ENCODE results near the gene DHRS11.

The DHRS11 gene, protein sequence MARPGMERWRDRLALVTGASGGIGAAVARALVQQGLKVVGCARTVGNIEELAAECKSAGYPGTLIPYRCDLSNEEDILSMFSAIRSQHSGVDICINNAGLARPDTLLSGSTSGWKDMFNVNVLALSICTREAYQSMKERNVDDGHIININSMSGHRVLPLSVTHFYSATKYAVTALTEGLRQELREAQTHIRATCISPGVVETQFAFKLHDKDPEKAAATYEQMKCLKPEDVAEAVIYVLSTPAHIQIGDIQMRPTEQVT

DNA sequence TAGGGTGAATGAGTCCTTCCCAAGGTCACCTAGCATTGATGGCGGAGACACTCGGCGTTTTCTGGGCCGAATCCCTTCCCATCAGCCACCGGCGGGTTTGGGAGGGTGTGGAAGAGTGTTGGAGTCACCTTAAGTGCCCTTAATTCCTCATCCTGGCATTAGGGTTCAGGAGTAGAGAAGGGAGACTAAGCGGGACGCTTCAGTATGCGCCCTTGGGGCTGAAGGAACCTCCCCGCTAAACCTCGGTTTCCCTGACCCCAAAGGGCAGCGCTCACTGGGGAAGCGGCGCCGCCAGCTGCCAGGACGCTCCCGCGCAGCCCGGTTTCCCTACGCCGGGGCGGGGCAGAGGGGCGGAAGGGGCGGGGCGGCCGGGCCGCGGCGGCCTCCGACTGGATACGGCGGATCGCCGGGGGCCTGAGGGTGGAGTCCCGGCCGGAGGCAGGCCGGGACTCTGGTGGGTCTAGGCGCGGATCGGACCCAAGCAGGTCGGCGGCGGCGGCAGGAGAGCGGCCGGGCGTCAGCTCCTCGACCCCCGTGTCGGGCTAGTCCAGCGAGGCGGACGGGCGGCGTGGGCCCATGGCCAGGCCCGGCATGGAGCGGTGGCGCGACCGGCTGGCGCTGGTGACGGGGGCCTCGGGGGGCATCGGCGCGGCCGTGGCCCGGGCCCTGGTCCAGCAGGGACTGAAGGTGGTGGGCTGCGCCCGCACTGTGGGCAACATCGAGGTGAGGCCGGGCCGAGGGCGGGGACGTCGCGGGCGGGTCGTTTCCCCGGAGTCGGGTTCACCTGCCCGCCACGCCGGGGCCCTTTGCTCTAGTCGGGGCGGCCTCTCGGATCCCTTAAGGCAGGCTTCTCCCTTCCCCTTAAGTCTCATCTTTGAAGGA, at the start of gene DHRS11:
DHRS11 (plus strand) TSS at position 446 of the 882 bp plus-strand sequence; CDS start at position 577, 131 bp downstream.
- peak; percentile 37 to 62 for DNase-seq

DNA sequence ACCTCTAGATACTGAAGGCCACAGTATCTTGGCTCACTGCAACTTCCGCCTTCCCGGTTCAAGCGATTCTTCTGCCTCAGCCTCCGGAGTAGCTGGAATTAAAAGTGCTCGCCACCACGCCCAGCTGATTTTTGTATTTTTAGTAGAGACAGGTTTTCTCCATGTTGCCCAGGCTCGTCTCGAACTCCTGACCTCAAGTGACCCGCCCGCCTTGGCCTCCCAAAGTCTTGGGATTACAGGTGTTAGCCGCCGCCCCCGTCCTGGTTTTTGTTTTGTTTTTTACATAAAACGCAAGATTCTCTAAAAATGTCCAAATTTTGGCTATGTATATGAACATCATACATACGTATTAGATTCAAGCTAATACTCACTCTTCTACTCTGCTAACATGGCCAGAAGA, 48.9 kb upstream of the DHRS11 start:
- no peak for DNase-seq

DNA sequence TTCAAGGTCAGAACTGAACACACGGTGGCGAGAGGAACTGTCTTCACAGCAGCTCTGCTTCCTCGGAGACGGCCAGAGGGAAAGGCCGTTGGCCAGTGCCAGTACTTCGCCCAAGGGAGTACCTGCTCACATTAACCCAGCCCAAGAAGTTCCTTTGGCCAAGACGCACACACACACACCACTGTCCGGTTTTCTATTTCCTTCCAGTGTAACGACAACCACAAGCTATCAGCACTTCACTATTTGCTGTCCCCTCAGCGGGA, 47.7 kb upstream of the DHRS11 start:
- no peak for DNase-seq

DNA sequence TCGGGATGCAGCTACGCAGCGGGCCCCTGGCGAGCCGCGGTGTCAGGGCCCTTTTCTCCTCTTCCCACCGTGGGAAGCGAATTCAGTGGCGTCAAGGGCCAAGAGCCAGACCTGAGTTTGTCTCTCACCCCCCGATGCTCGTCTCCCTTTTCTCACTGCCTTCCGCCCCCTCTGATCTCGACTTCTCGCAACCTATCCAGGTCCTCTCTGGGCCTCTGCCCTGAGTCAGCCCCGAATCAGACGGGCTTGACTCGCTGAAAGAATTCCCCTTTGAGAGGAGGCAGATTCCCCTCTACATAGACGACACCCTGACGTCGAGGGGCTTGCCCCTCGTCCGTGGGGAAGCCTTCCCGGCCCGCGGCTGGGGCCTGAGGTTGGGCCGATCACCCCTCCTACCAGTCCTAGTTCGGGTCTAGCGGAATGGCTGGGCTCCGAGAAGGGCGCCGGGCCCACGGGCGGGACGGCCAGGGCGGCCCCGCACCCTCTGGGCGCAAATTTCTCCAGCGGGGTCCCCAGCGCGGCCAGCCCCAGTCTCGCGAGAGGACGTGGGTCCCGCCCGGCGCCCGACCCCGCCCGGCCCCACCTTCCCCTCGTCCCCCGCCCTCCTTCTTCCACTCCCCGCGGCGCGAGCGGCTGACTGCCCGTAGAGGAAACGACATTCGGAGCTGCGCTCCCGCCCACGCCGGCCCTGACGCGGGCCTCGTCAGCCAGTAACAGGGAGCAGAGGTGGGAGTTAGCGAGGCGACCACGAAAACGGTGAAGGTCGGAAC, 47.2 kb upstream of the DHRS11 start, which contains the start of gene GGNBP2:
GGNBP2 (plus strand) TSS at position 613 of the 770 bp plus-strand sequence. CDS start 806 bp downstream, outside the sequence.
- DNase-seq: peak; percentile 59 to 84

DNA sequence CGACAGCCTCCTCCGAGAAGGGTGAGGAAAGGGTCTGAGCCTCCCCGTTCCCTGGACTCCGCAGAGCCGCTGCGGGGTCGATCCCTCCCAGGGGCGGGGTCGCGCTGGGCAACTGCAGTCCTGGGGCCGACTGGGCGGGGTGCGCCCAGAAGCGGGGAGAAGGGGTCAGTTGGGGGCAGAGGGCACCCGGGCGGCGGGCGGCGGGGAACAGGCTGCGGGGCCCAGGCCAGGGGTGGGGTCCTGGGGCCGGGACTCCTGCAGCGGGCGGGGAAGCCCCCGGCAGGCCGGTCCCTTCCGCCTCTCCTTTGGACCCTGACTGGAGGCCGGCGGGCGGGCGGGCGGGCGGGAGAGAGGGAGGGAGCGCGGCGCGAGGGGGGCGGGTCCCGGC, 46.6 kb upstream of the DHRS11 start:
- no peak for DNase-seq

DNA sequence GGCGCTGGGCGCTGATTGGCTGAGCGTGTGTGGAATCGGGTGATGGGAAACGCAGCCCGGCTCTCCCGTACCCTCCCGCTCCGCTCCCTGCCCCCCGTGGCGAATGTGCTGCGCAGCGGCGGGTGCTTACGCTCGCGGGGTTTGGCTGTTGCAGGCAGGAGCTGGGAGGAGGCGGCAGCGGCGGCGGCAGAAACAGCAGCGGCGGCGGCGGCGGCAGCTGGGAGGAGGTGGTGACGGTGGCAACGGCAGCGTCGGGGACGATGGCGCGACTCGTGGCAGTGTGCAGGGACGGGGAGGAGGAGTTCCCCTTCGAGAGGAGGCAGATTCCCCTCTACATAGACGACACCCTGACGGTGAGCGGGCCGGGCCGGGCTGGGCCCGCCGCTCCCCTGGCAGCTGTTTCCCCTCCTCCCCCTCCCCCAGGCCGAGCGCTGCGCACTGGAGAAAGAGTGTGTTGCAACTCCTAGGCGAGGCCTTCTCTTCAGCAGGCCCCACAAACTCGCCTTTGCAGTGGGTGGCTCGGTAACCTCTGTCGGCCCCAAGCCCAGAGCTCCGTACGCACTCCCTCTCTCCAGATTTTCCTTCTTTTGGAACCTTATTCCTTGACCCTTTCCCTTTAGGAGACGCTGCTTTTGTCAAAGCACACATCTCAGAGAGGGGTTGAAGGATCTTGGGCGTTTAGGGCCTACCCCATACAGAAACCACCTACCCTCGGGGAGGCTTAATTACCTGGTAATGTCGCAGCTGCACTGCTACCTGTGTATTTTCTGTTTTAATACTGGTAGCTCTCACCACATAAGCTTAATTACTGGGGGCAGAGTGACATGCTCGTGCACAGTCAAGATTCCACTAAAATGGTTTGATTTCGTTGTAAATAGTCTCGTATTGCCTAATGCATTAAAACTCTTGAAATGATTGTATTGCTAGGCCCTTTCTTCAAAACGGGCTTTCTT, 45.9 kb upstream of the DHRS11 start:
- DNase-seq: peak; percentile 89 to 92

DNA sequence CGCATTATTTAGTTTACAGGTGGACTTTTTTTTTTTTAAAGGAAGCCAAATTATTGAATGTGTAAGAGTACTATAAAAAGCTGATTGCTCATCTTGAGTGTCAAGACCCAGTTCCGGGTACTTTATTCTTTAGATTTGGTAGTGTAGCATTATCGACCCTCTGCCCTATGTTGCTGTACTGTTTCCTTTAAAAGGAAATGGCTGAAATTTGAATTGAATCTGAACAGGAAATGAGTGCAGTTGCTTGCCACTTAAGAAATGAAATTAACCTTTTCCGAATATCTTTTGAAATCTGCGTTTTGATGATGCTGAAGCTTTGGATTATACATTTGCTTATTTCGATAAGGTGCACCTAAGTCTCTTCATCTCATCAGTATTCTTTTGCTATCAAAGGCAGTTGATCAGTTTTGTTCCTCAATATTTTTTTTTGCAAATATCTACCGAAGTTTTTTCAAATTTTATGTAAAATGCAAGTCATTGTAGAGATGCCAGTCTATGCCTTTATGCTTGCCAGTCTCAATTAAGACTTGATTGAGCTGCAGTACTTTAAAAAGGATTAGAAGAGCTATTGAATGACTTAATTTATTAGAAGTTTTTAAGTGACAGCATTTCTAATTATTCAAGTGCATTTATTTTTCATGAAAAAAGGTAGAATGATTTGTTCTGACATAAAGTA, 45.1 kb upstream of the DHRS11 start:
- no peak for DNase-seq

DNA sequence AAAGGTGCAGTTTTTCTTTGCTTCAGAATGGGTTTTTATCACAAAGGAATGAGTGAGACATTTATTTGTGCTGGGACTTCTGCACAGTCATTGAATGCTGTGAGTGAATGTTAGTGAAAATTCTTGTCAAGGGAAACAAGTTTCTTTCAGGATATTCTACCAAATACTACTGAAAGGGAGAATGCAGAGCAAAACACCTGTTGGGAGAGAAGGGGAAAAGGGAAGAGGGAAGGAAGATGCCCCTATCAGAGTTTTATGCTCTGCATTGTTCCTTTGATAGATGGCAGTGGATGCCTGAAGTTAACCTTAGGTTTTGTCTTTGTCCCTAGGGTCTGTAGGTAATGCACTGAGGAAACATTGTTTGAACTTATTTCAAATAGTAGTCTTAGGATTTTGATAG, 43.9 kb upstream of the DHRS11 start:
- DNase-seq: no peak

DNA sequence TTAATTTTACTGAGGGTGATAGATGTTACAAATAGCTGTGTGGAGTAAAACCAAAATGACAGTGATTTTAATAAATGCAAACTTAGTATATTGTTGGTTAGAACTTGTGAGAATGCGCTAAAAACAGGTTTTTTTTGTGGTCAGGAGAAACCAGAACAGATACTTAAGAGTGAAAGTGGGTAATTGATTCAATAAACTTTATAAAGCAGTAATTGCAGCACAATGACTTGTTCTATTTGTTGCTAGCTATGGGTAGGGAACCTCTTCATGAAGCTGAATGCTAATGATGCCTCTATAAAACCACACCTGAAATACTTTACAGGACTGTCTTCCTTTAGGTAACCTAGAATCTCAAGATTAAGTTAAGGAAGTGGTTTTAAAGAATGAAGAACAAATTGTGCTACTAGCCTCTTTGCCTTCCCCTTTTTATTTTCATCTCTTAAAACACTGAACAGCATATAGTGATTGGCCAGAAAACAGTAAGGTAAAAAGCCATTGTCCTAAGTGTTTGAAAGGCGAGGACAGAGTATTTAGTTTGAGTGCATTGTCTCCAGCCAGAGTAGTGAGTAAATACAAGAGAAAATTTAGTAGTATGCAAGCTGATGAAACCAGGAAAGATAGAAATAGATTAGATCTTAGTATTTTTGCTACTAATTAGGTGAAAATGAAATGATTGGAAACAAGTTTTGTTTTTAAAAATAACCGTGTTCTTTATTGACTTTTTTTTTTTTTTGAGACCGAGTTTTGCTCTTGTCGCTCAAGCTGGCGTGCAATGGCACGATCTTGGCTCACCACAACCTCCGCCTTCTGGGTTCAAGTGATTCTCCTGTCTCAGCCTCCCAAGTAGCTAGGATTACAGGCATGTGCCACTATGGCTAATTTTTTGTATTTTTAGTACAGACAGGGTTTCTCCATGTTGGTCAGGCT, 40.9 kb upstream of the DHRS11 start:
- no peak for DNase-seq

DNA sequence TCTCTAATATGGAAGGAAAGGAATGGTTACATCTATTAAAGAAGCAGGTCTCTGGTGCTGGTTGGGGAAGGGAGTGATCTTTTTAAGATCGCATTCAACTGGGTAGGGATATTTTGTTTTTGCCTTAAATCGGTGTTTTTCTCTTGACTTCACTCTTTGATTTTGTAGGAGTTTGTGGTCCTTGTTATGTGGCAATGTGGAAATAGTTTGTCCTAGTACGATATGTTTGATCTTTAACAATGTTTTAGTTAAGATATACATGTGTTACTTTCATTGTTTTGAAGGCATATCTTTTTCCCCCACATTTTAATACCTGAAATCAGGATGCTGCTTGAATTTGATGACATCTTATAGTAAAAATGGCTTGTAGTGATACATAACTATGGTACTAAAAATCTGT, 38.2 kb upstream of the DHRS11 start:
- DNase-seq: no peak

DNA sequence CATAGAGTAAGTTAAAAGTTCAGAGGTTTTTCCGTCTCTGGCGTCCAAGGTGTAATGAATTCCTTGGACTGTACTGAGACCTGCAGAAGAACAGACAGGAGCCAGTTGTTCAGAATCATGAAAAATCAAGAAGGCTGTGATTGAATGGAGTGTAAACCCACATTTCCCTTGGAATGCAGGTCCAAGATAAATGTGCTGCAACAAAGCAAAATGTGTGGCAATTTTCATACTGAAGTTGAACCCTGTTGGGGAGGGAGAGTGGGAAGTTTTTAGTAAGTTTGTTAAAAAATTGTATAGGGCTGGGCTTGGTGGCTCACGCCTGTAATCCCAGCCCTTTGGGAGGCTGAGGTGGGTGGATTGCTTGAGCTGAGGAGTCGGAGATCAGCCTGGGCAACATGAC, 25.6 kb upstream of the DHRS11 start:
- no peak for DNase-seq

DNA sequence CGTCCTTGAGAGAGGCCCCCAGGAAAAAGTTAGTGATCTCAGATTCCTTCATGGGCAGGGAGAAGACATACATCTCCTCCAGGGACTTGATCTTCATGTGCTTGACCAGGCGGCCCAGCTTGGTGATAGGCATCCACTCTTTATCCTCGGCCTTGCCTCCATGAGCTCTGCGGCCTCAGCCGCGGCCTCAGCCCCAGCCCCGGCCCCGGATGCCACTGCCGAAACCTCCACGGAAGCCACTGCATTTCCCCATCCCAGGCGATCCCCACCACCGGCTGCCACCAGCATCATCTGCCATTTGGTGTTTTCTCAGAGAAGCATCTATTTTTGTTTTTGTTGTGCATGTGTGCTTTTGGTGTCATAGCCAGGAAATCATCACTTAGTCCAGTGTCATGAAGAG, 16.7 kb upstream of the DHRS11 start:
- DNase-seq: no peak

DNA sequence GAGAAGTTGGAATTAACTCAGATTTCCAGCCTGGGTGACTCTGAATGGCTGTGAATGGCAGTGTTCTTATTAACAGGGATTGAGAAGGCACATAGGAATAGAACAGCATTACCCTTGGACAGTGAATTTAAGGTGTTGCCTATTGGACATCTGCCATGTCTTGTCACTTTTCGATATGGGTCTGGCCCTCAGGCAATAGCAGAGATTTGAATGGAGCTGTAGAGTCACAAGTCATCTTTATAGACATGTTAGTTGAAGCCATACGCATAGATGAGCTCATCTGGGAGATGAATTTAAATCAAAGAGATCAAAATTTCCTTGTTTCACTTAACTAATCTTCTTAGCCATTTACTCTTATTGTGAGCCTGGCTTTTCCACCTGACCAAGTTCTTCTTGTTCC, 14.9 kb upstream of the DHRS11 start:
- DNase-seq: no peak

DNA sequence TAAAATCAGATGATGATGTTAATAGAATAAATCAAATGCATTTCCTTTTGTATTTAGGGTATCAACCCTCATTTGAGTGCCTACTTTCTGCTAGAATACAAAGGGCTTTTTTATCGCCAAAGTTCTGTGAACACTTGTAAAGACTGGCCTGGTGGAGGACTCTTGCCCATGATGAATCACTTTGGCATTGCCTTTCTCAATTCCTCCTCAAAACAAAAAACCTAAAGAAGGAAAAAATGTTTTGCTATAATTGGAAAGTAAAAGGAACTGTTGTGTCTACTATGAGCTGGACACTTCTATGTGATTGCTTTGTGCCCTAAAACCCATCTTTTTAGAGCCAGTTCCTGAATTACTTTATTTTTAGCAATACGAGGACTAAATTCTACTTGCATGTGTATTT, 13.0 kb upstream of the DHRS11 start:
- DNase-seq: no peak

DNA sequence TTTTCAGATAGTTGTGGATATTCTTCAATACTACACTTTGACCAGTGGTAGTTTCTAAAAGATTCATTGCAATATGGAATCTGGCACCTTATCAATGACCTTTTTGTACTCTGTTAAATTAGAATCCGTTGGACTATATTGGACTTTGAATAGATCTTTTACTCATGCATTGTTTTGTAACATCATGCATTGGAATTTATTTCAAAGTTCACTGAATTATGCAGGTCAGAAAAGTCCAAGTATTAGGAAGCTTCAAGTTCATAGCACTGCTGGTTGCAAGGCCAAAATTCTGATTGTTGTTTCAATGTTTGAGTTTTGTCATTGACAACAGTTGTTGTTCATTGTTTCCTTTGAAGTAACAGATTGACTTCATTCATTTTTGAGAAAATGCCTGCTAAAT, 7.9 kb upstream of the DHRS11 start:
- DNase-seq: no peak

DNA sequence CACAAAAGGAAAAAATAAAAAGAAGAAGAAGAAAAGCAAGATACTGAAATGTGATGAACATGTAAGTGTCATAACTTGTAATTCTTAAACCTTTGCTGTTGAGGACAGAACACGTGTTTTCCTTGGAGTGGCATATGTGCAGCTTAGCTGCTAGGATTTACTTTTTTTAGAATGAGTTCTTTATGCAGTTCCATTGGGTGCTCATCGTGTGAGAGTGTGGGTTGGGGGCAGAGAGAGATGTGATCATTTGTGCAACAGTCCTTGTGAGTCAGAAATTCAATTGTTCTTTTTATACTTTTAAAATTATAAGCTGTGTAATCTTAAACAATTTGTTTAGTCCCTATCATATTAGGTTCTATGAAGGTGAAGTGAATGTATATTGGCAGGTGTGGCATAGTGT, 5.5 kb upstream of the DHRS11 start:
- DNase-seq: no peak

DNA sequence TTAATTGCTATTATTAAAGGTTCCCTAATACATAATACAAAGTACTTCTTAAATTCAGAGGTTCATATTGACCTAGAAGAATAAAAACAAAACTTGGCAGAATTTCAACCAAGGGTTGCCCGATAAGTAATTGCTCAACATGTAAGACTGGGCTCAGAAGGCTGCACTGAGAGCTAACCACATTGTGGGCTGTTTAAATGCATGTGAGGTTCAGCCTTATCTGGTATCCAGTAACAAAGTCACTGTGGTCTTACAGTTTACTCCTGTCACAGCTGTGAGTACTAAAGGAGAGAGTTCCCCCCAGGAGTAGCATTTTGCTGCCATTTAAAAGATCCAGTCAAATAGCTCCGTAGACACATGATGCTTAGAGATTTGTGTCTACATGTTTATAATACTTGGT, 1.6 kb upstream of the DHRS11 start:
- no peak for DNase-seq

DNA sequence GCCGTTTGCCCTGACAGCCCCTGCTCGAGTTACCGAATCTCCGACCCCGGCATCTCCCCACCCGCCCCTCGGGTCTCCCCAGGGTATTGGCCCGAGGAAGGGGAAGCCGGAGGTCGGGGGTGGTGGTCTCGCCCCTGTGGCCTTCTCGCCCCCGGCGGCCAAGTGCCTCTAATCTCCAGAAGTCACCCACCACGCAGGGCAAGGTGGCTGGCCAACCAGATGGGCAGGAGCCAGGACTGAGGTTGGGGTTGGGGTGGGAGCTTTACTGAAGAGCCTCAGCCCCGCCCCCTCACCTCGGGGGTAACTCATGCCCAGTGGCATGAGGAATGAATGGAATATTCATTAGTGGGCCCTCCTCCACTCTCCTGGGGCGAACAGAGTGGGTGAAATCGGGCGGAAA, 637 bp downstream of the DHRS11 start:
- DNase-seq: no peak

DNA sequence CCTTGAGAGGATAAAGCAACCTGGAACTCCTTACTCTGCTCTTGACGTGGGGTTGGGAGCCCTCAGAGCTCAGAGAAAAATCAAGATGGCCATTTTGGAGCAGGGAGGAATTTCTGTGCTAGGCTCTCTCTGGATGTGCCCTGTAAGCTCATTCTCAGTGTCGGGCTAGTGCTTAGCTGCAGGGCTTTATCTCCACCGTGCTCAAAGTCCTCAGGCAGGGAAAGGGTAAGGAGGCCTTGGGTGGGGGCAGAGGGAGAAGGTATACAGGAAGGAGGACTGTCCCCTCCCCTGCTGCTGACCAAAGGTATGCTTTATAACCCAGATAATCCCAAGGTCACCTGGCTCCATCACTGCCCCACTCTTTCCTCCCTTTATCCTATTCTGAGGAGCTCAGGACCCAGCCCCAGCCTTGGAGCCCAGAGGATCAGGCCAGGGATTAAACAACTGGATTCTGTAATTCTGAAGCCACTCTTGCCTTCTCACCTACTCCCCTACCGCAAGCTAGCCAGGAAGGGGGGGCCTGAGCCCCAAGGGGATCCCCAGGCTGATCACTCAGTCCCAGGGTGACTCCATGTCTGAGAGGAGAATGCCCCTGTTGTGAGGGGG, 1.1 kb downstream of the DHRS11 start:
- no peak for DNase-seq

DNA sequence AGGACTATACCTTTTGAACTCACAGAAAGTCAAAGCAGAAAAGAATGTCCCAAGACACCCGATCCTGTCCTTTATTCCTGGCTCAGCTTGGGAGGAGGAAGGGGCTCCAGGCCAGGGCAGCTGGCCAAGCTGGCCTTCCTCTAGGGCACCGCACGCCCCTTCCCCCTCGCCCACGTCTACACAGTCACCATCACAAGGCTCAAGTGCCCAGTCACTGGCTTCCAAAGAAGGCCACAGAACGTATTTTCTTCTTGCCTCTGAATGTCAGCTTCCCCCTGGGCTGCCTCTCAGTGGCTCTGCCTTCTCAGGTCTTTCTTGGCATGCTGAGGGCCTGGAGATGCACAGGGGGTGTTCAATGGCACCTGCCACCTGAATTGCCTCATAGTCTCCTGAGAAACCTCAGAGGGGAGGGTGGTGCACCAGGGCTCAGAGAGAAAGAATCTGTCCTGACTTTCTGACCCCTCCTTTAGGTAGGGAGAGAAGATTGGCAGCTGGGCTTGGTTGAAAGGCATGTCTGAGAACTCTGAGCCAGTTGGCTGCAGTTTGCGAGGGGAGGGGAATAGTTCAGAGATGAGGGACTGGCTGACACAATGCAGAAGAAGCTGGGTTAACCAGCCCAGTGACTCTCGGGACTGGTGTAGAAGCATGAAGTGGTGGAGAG, 2.1 kb downstream of the DHRS11 start:
- DNase-seq: no peak
